GM23248 (cell line): ENCODE data around the gene NDUFAF7. TPM values are rescaled to one million over a fixed set of nuclear protein-coding genes. Genes with fewer than 3 reads are reported as not detected.
"Not testable (repeated sequence)": the region's sequence is repeated elsewhere in the genome, so short reads cannot be mapped to it uniquely, and the experiment has no call there.

Experiments
- DNase-seq: peaks from one replicate; pipeline ENCODE4 v3.0.0-alpha.2; 2015
- H2AFZ ChIP-seq: fragments of 200-600 bp; sonication (generic); 2 replicates; pipeline ENCODE4 v1.6.1; 2016; ENCODE audit warnings: antibody characterized with exemption
- H3F3A ChIP-seq: fragments of 200-600 bp; sonication (generic); 2 replicates; pipeline ENCODE4 v1.6.1; 2016; ENCODE audit warnings: mild to moderate bottlenecking, antibody characterized with exemption, mixed run types; ENCODE audit not compliant: insufficient read depth
- H3K27ac ChIP-seq: fragments of 200-600 bp; sonication (generic); 2 replicates; pipeline ENCODE4 v1.5.1; 2016; ENCODE audit warnings: mild to moderate bottlenecking
- H3K27me3 ChIP-seq: fragments of 200-600 bp; sonication (generic); replicated peaks from 2 replicates; pipeline ENCODE4 v1.6.1; 2016; ENCODE audit warnings: mild to moderate bottlenecking; ENCODE audit not compliant: insufficient read depth
- H3K36me3 ChIP-seq: fragments of 200-600 bp; sonication (generic); 2 replicates; pipeline ENCODE4 v1.6.1; 2016; ENCODE audit warnings: low read depth, mild to moderate bottlenecking
- H3K4me1 ChIP-seq: fragments of 200-600 bp; sonication (generic); 2 replicates; pipeline ENCODE4 v1.6.1; 2016; ENCODE audit warnings: mild to moderate bottlenecking; ENCODE audit not compliant: insufficient read depth
- H3K4me2 ChIP-seq: fragments of 200-600 bp; sonication (generic); one replicate; pipeline ENCODE4 v1.6.1; 2016; ENCODE audit warnings: mild to moderate bottlenecking; ENCODE audit not compliant: unreplicated experiment
- H3K4me3 ChIP-seq: fragments of 200-600 bp; sonication (generic); 2 replicates; pipeline ENCODE4 v1.5.1; 2016; ENCODE audit warnings: mild to moderate bottlenecking
- H3K79me2 ChIP-seq: fragments of 200-600 bp; sonication (generic); 2 replicates; pipeline ENCODE4 v1.6.1; 2016; ENCODE audit warnings: mild to moderate bottlenecking; ENCODE audit not compliant: insufficient read depth
- H3K9ac ChIP-seq: fragments of 200-600 bp; sonication (generic); 2 replicates; pipeline ENCODE4 v1.6.1; 2016; ENCODE audit warnings: mild to moderate bottlenecking
- H3K9me2 ChIP-seq: fragments of 200-600 bp; sonication (generic); 2 replicates; pipeline ENCODE4 v1.6.1; 2016; ENCODE audit warnings: mixed run types, mild to moderate bottlenecking, moderate library complexity; ENCODE audit not compliant: insufficient read depth
- H3K9me3 ChIP-seq: fragments of 200-600 bp; sonication (generic); one replicate; pipeline ENCODE4 v1.6.1; 2017; ENCODE audit warnings: low read depth
- H4K20me1 ChIP-seq: fragments of 200-600 bp; sonication (generic); 2 replicates; pipeline ENCODE4 v1.6.0; 2016; ENCODE audit not compliant: insufficient read depth
- EZH2 ChIP-seq: fragments of 200-600 bp; sonication (generic); IDR thresholded peaks from 2 replicates; pipeline ENCODE4 v1.6.1; 2018; ENCODE audit warnings: antibody characterized with exemption, mild to moderate bottlenecking; ENCODE audit not compliant: insufficient read depth, poor library complexity, severe bottlenecking
- EZH2phosphoT487 ChIP-seq: fragments of 200-600 bp; sonication (generic); IDR thresholded peaks from 2 replicates; pipeline ENCODE4 v1.6.1; 2018; ENCODE audit warnings: antibody characterized with exemption, moderate library complexity, mild to moderate bottlenecking, low read depth; ENCODE audit not compliant: insufficient read depth
- WGBS, 2 experiments: methylation state at CpG; one replicate each; pipeline ENCODE4 v1.1.6; 2015 to 2017; ENCODE audit warnings: low lambda C conversion rate in 2 of 2, low coverage in 1 of 2; ENCODE audit errors: missing lambda C conversion rate in 2 of 2; 5-methylcytosine and 5-hydroxymethylcytosine counted together
- in situ Hi-C: fragments of 300-500 bp; cut with MboI; formaldehyde crosslinking; loops from 2 replicates; pipeline ENCODE4 v1.15.0; 2020
- polyA plus RNA-seq: library from polyadenylated mRNA; unstranded; fragments of >200 nt; fragmentation: Nextera tagmentation; extraction: Ambion mirVana; gene quantifications from 2 replicates; pipeline ENCODE4 v1.2.1, GENCODE V29; 2016
- total RNA-seq: library from RNA; depleted of rRNA; stranded (reverse); fragments of >200 nt; shearing (Covaris generic); gene quantifications from 2 replicates; pipeline ENCODE4 v1.2.3, GENCODE V29; 2014

NDUFAF7 gene
- total and polyA plus RNA-seq, 2 experiments from 2014 or later, result 14.8 to 16.4 TPM

- no peak for DNase-seq
- Histone ChIP-seq H3K4me3 (no peak overlapping the region), H3K9ac (no peak overlapping the region), H3K27ac (no peak overlapping the region), H3K9me3 (peaks cover 2% of the 10 kb centered on the region), H3K36me3 (peaks cover 73% of the 10 kb centered on the region), H3K27me3 (no peaks in the 10 kb centered on the region), H3F3A (peaks cover 20% of the 10 kb centered on the region), H3K4me1 (no peaks in the 10 kb centered on the region), H3K9me2 (no peaks in the 10 kb centered on the region), H4K20me1 (0 out of 2 replicates have a peak, but pooled peaks cover 3% of the 10 kb centered on the region), H2AFZ (no peak overlapping the region), H3K4me2 (no peak overlapping the region), H3K79me2 (peaks cover 96% of the 10 kb centered on the region)
- TF ChIP-seq EZH2phosphoT487 (no peak), EZH2 (no peak)
- 98 to 100% methylated on average over 2 of the region's 2 CpGs for WGBS, 2 experiments
- in situ Hi-C loops, result no loop called here
Measured at GRCh38 chr2:37203708-37204107, 27.8 kb upstream of the NDUFAF7 start.

GRCh38 chr2:37205071-37205661, 26.3 kb upstream of the NDUFAF7 start:
- DNase-seq, H2AFZ ChIP-seq, in situ Hi-C loops, H3K9ac ChIP-seq, H3K9me3 ChIP-seq, H3K4me2 ChIP-seq, H3K27ac ChIP-seq, H3K4me1 ChIP-seq, H3K9me2 ChIP-seq, H3K4me3 ChIP-seq, H4K20me1 ChIP-seq, H3K27me3 ChIP-seq: not testable (repeated sequence)
- Histone ChIP-seq H3F3A (peaks cover 20% of the 10 kb centered on the region), H3K36me3 (peaks cover 88% of the 10 kb centered on the region), H3K79me2 (peaks cover 94% of the 10 kb centered on the region)
- WGBS, 2 experiments, result 85 to 87% methylated on average over 8 of the region's 8 CpGs

GRCh38 chr2:37205689-37206341, 25.6 kb upstream of the NDUFAF7 start:
- TF ChIP-seq EZH2, result no peak
- no peak for TF ChIP-seq EZH2phosphoT487
- Histone ChIP-seq H3K79me2 (peaks cover 88% of the 10 kb centered on the region), H3K4me1 (no peaks in the 10 kb centered on the region), H4K20me1 (0 out of 2 replicates have a peak, but pooled peaks cover 3% of the 10 kb centered on the region), H3K4me2 (no peak overlapping the region), H3K4me3 (no peak overlapping the region), H3K27ac (no peak overlapping the region), H3K9ac (no peak overlapping the region), H2AFZ (no peak overlapping the region), H3K27me3 (no peaks in the 10 kb centered on the region), H3K9me2 (no peaks in the 10 kb centered on the region), H3K9me3 (peaks cover 2% of the 10 kb centered on the region), H3F3A (peaks cover 16% of the 10 kb centered on the region), H3K36me3 (peaks cover 87% of the 10 kb centered on the region)
- 86 to 92% methylated on average over 5 of the region's 5 CpGs for WGBS, 2 experiments
- no peak for DNase-seq
- in situ Hi-C loops, result no loop called here

- H2AFZ ChIP-seq, H3K27ac ChIP-seq, DNase-seq, H3K9me2 ChIP-seq, in situ Hi-C loops, H3K4me2 ChIP-seq, H3K27me3 ChIP-seq, H3K4me1 ChIP-seq, H4K20me1 ChIP-seq, H3K9ac ChIP-seq, H3K9me3 ChIP-seq, H3K4me3 ChIP-seq: not testable (repeated sequence)
- Histone ChIP-seq H3K79me2 (peaks cover 80% of the 10 kb centered on the region), H3F3A (peaks cover 19% of the 10 kb centered on the region), H3K36me3 (peaks cover 83% of the 10 kb centered on the region)
- 97 to 99% methylated on average over 2 of the region's 2 CpGs for WGBS, 2 experiments
Measured at GRCh38 chr2:37206760-37207159, 24.7 kb upstream of the NDUFAF7 start.

- Histone ChIP-seq H4K20me1 (0 out of 2 replicates have a peak, but pooled peaks cover 3% of the 10 kb centered on the region), H3K9me3 (peaks cover 2% of the 10 kb centered on the region), H3K4me1 (no peaks in the 10 kb centered on the region; the same call in 1 of the 2 replicates), H3K9ac (no peak overlapping the region), H3F3A (peaks cover 27% of the 10 kb centered on the region), H3K4me2 (no peak overlapping the region), H3K4me3 (no peak overlapping the region), H3K27ac (no peak overlapping the region), H3K79me2 (peaks cover 38% of the 10 kb centered on the region), H3K9me2 (no peaks in the 10 kb centered on the region), H3K36me3 (peaks cover 89% of the 10 kb centered on the region), H3K27me3 (no peaks in the 10 kb centered on the region), H2AFZ (no peak overlapping the region)
- TF ChIP-seq EZH2, result no peak
- TF ChIP-seq EZH2phosphoT487, result no peak
- DNase-seq, result no peak
- in situ Hi-C loops, result no loop called here
Measured at GRCh38 chr2:37211212-37211611, 20.2 kb upstream of the NDUFAF7 start.
